G401 (cell line): ENCODE data around the gene DBP. TPM values are rescaled to one million over a fixed set of nuclear protein-coding genes. Genes with fewer than 3 reads are reported as not detected.
"Not testable (repeated sequence)": the region's sequence is repeated elsewhere in the genome, so short reads cannot be mapped to it uniquely, and the experiment has no call there.

Experiments used
- DNase-seq: peaks from one replicate; pipeline ENCODE4 v3.0.0-alpha.2; 2015; ENCODE audit warnings: low spot score
- in situ Hi-C: cut with HindIII; loops from 2 replicates; pipeline ENCODE4 v1.10.0; 2016; ENCODE audit warnings: low sequenced_read_pairs, mixed read lengths
- total RNA-seq: library from RNA; depleted of rRNA; stranded (reverse); fragments of >200 nt; shearing (Covaris generic); gene quantifications from 2 replicates; pipeline ENCODE4 v1.2.3, GENCODE V29; 2014

The DBP gene
- total RNA-seq, 1 experiment from 2014 or later = 40.0 TPM

- no peak for DNase-seq
- in situ Hi-C loops = no loop called here
These were observed 8.4 kb upstream of the DBP start for GRCh38 chr19:48645620-48646000.

- in situ Hi-C loops = no loop called here
- DNase-seq = peak; percentile 94
These were observed 7.8 kb upstream of the DBP start for GRCh38 chr19:48644839-48645619.

GRCh38 chr19:48644355-48644754 lies 7.2 kb upstream of the DBP start:
- DNase-seq = no peak
- in situ Hi-C loops = no loop called here

- in situ Hi-C loops = no loop called here
- no peak for DNase-seq
These were observed 5.7 kb upstream of the DBP start for GRCh38 chr19:48642862-48643261.

- in situ Hi-C loops = no loop called here
- no peak for DNase-seq
These were observed 4.7 kb upstream of the DBP start for GRCh38 chr19:48641850-48642249.

- in situ Hi-C loops = no loop called here
These were observed 2.5 kb upstream of the DBP start for GRCh38 chr19:48639483-48640375.

GRCh38 chr19:48638831-48639381 lies 1.7 kb upstream of the DBP start:
- no peak for DNase-seq
- in situ Hi-C loops = no loop called here

More at GRCh38 chr19:48639483-48640375, 2.5 kb upstream of the DBP start:
- DNase-seq = no peak

- in situ Hi-C loops = no loop called here
- peak; percentile 97 for DNase-seq
These were observed 1.0 kb upstream of the DBP start for GRCh38 chr19:48637948-48638830.

- in situ Hi-C loops = no loop called here
These were observed 319 bp upstream of the DBP start for GRCh38 chr19:48637449-48637947.

GRCh38 chr19:48635966-48636858 lies 967 bp downstream of the DBP start:
- in situ Hi-C loops = no loop called here
- DNase-seq = peak; percentile 51

More at GRCh38 chr19:48637449-48637947, 319 bp upstream of the DBP start:
- peak; percentile 100 for DNase-seq

GRCh38 chr19:48635263-48635965 lies 1.8 kb downstream of the DBP start:
- DNase-seq = peak; percentile 75
- in situ Hi-C loops = no loop called here

- DNase-seq = peak; percentile 99
- in situ Hi-C loops = no loop called here
These were observed 2.5 kb downstream of the DBP start for GRCh38 chr19:48634424-48635262.

- no peak for DNase-seq
- in situ Hi-C loops = no loop called here
These were observed 3.2 kb downstream of the DBP start for GRCh38 chr19:48634036-48634342.

GRCh38 chr19:48633148-48634035 lies 3.8 kb downstream of the DBP start:
- peak; percentile 13 for DNase-seq
- in situ Hi-C loops = no loop called here

- DNase-seq = peak; percentile 11
- in situ Hi-C loops = no loop called here
These were observed 4.5 kb downstream of the DBP start for GRCh38 chr19:48632692-48633147.

- in situ Hi-C loops, DNase-seq: not testable (repeated sequence)
These were observed 4.9 kb downstream of the DBP start for GRCh38 chr19:48632286-48632685.
